Measurements from ENCODE around the gene PGS1.

Gene PGS1

GRCh38 chr17:78468366-78468765, 89.9 kb downstream of the PGS1 start:
- H3K4me3 ChIP-seq (ENCODE audit: low read length): no peak overlapping the region
- DNase-seq (ENCODE audit: low read depth): no peak
- no peak for TF ChIP-seq CTCF (IDR thresholded peaks at IDR 0.05; ENCODE audit: insufficient read depth, low read depth, low read length, missing control alignments)

GRCh38 chr17:78469443-78469842, 91.0 kb downstream of the PGS1 start:
- H3K4me3 ChIP-seq (ENCODE audit: low read length): no peak overlapping the region
- DNase-seq (ENCODE audit: low read depth): no peak
- TF ChIP-seq CTCF (IDR thresholded peaks at IDR 0.05; ENCODE audit: insufficient read depth, low read depth, low read length, missing control alignments): no peak

- no peak overlapping the region for H3K4me3 ChIP-seq (ENCODE audit: low read length)
- no peak for TF ChIP-seq CTCF (IDR thresholded peaks at IDR 0.05; ENCODE audit: insufficient read depth, low read depth, low read length, missing control alignments)
- no peak for DNase-seq (ENCODE audit: low read depth)
Observed at GRCh38 chr17:78471635-78472034, 93.2 kb downstream of the PGS1 start.

GRCh38 chr17:78472035-78472905, 93.8 kb downstream of the PGS1 start:
- no peak overlapping the region for H3K4me3 ChIP-seq (ENCODE audit: low read length)
- no peak for DNase-seq (ENCODE audit: low read depth)
- TF ChIP-seq CTCF (IDR thresholded peaks at IDR 0.05; ENCODE audit: insufficient read depth, low read depth, low read length, missing control alignments): no peak

GRCh38 chr17:78473951-78474613, 95.6 kb downstream of the PGS1 start:
- H3K4me3 ChIP-seq (ENCODE audit: low read length): no peak overlapping the region
- no peak for TF ChIP-seq CTCF (IDR thresholded peaks at IDR 0.05; ENCODE audit: insufficient read depth, low read depth, low read length, missing control alignments)
- no peak for DNase-seq (ENCODE audit: low read depth)
